Effector memory CD4-positive, alpha-beta T cell (primary cell): ENCODE measurements around the gene RAB31.

ENCODE experiments used
- DNase-seq, 3 donors: peaks; one replicate each; pipeline ENCODE4 v3.0.0-alpha.2; 2020
- H3K27ac ChIP-seq: 2 replicates; pipeline ENCODE4 v1.7.0; 2013; ENCODE audit warnings: mild to moderate bottlenecking, low read length, moderate library complexity; ENCODE audit not compliant: insufficient read depth, poor library complexity, severe bottlenecking
- H3K27me3 ChIP-seq: replicated peaks from 2 replicates; pipeline ENCODE4 v1.7.0; 2013; ENCODE audit warnings: mild to moderate bottlenecking, low read length; ENCODE audit not compliant: insufficient read depth, control insufficient read depth, poor library complexity, severe bottlenecking
- H3K36me3 ChIP-seq: 2 replicates; pipeline ENCODE4 v1.7.0; 2013; ENCODE audit warnings: mild to moderate bottlenecking, low read length, moderate library complexity; ENCODE audit not compliant: control insufficient read depth, insufficient read depth
- H3K4me1 ChIP-seq: 2 replicates; pipeline ENCODE4 v1.7.0; 2013; ENCODE audit warnings: low read length, mild to moderate bottlenecking; ENCODE audit not compliant: control insufficient read depth, insufficient read depth, poor library complexity, severe bottlenecking
- H3K4me3 ChIP-seq: 2 replicates; pipeline ENCODE4 v1.7.0; 2013; ENCODE audit warnings: low read length, low read depth, mild to moderate bottlenecking; ENCODE audit not compliant: insufficient read depth, poor library complexity, severe bottlenecking
- H3K9me3 ChIP-seq: 2 replicates; pipeline ENCODE4 v1.7.0; 2013; ENCODE audit warnings: mild to moderate bottlenecking, low read length, moderate library complexity; ENCODE audit not compliant: control insufficient read depth

Gene RAB31

GRCh38 chr18:9756271-9756932 is 48.3 kb downstream of the RAB31 start:
- no peak for DNase-seq
- Histone ChIP-seq H3K27ac (no peak overlapping the region), H3K9me3 (no peaks in the 10 kb centered on the region), H3K27me3 (no peaks in the 10 kb centered on the region), H3K36me3 (no peaks in the 10 kb centered on the region), H3K4me3 (no peak overlapping the region), H3K4me1 (no peaks in the 10 kb centered on the region)

- H3K4me1 ChIP-seq: no peaks in the 10 kb centered on the region
These were observed 48.9 kb downstream of the RAB31 start for GRCh38 chr18:9756933-9757470.

GRCh38 chr18:9757827-9758621 is 49.9 kb downstream of the RAB31 start:
- H3K4me3 ChIP-seq: no peak overlapping the region
- no peak for DNase-seq
- no peaks in the 10 kb centered on the region for H3K4me1 ChIP-seq
- H3K36me3 ChIP-seq: no peaks in the 10 kb centered on the region
- H3K27ac ChIP-seq: no peak overlapping the region
- H3K9me3 ChIP-seq: no peaks in the 10 kb centered on the region
- no peaks in the 10 kb centered on the region for H3K27me3 ChIP-seq

More at GRCh38 chr18:9756933-9757470, 48.9 kb downstream of the RAB31 start:
- DNase-seq: no peak
- no peak overlapping the region for H3K4me3 ChIP-seq
- H3K27me3 ChIP-seq: no peaks in the 10 kb centered on the region
- no peak overlapping the region for H3K27ac ChIP-seq
- no peaks in the 10 kb centered on the region for H3K9me3 ChIP-seq
- H3K36me3 ChIP-seq: no peaks in the 10 kb centered on the region

- no peaks in the 10 kb centered on the region for H3K36me3 ChIP-seq
- H3K4me1 ChIP-seq: no peaks in the 10 kb centered on the region
- no peaks in the 10 kb centered on the region for H3K27me3 ChIP-seq
- H3K4me3 ChIP-seq: no peak overlapping the region
- H3K9me3 ChIP-seq: no peaks in the 10 kb centered on the region
- H3K27ac ChIP-seq: no peak overlapping the region
- DNase-seq: no peak
These were observed 50.5 kb downstream of the RAB31 start for GRCh38 chr18:9758624-9759075.

- DNase-seq: no peak
- no peaks in the 10 kb centered on the region for H3K9me3 ChIP-seq
- no peak overlapping the region for H3K4me3 ChIP-seq
- no peaks in the 10 kb centered on the region for H3K36me3 ChIP-seq
- no peak overlapping the region for H3K27ac ChIP-seq
- no peaks in the 10 kb centered on the region for H3K4me1 ChIP-seq
- no peaks in the 10 kb centered on the region for H3K27me3 ChIP-seq
These were observed 52.5 kb downstream of the RAB31 start for GRCh38 chr18:9760641-9761040.

- DNase-seq: no peak
- no peak overlapping the region for H3K4me3 ChIP-seq
- H3K9me3 ChIP-seq: no peaks in the 10 kb centered on the region
- no peak overlapping the region for H3K27ac ChIP-seq
- H3K4me1 ChIP-seq: no peaks in the 10 kb centered on the region
- no peaks in the 10 kb centered on the region for H3K36me3 ChIP-seq
- H3K27me3 ChIP-seq: no peaks in the 10 kb centered on the region
These were observed 54.4 kb downstream of the RAB31 start for GRCh38 chr18:9762526-9762925.

- H3K9me3 ChIP-seq: no peaks in the 10 kb centered on the region
- no peak for DNase-seq
- no peak overlapping the region for H3K4me3 ChIP-seq
- no peak overlapping the region for H3K27ac ChIP-seq
- H3K36me3 ChIP-seq: no peaks in the 10 kb centered on the region
- H3K27me3 ChIP-seq: no peaks in the 10 kb centered on the region
- no peaks in the 10 kb centered on the region for H3K4me1 ChIP-seq
These were observed 55.1 kb downstream of the RAB31 start for GRCh38 chr18:9763157-9763556.

- no peaks in the 10 kb centered on the region for H3K27me3 ChIP-seq
- DNase-seq: no peak
- H3K27ac ChIP-seq: no peak overlapping the region
- no peaks in the 10 kb centered on the region for H3K9me3 ChIP-seq
- no peak overlapping the region for H3K4me3 ChIP-seq
- no peaks in the 10 kb centered on the region for H3K4me1 ChIP-seq
- no peaks in the 10 kb centered on the region for H3K36me3 ChIP-seq
These were observed 55.9 kb downstream of the RAB31 start for GRCh38 chr18:9764011-9764481.

- no peak overlapping the region for H3K4me3 ChIP-seq
- H3K36me3 ChIP-seq: no peaks in the 10 kb centered on the region
- no peaks in the 10 kb centered on the region for H3K27me3 ChIP-seq
- H3K27ac ChIP-seq: no peak overlapping the region
- H3K9me3 ChIP-seq: no peaks in the 10 kb centered on the region
- DNase-seq: no peak
- no peaks in the 10 kb centered on the region for H3K4me1 ChIP-seq
These were observed 57.4 kb downstream of the RAB31 start for GRCh38 chr18:9765501-9765900.

GRCh38 chr18:9766076-9766481 is 58.0 kb downstream of the RAB31 start:
- H3K4me3 ChIP-seq: no peak overlapping the region
- no peak overlapping the region for H3K27ac ChIP-seq
- H3K9me3 ChIP-seq: no peaks in the 10 kb centered on the region
- H3K4me1 ChIP-seq: no peaks in the 10 kb centered on the region
- no peaks in the 10 kb centered on the region for H3K27me3 ChIP-seq
- no peaks in the 10 kb centered on the region for H3K36me3 ChIP-seq
- DNase-seq: no peak
